ENCODE measurements around the gene DUS2.

Gene DUS2

DNA sequence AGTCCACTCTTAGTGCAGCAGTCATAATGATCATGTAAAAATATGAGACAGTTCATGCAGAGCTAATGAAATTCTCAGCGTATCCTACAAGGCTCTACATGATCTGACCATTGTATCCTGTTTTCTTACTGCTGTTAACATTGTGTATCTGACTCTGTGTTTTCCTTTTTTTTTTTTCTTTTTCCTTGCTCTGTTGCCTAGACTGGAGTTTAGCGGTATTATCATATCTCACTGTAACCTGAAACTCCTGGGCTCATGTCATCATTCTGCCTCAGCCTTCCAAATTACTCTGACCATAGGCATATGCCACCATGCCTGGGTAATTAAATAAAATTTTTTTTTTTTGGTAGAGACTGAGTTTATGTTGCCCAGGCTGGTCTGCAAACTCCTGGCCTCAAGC is 12.1 kb downstream of the DUS2 start:
- H3K4me3 ChIP-seq (ENCODE audit: low read length), result no peak overlapping the region
- TF ChIP-seq, protein P1, sequence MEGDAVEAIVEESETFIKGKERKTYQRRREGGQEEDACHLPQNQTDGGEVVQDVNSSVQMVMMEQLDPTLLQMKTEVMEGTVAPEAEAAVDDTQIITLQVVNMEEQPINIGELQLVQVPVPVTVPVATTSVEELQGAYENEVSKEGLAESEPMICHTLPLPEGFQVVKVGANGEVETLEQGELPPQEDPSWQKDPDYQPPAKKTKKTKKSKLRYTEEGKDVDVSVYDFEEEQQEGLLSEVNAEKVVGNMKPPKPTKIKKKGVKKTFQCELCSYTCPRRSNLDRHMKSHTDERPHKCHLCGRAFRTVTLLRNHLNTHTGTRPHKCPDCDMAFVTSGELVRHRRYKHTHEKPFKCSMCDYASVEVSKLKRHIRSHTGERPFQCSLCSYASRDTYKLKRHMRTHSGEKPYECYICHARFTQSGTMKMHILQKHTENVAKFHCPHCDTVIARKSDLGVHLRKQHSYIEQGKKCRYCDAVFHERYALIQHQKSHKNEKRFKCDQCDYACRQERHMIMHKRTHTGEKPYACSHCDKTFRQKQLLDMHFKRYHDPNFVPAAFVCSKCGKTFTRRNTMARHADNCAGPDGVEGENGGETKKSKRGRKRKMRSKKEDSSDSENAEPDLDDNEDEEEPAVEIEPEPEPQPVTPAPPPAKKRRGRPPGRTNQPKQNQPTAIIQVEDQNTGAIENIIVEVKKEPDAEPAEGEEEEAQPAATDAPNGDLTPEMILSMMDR (conservative IDR thresholded peaks at IDR 0.05; ENCODE audit: low read length), result no peak
- DNase-seq (ENCODE audit: low read depth), result no peak

DNA sequence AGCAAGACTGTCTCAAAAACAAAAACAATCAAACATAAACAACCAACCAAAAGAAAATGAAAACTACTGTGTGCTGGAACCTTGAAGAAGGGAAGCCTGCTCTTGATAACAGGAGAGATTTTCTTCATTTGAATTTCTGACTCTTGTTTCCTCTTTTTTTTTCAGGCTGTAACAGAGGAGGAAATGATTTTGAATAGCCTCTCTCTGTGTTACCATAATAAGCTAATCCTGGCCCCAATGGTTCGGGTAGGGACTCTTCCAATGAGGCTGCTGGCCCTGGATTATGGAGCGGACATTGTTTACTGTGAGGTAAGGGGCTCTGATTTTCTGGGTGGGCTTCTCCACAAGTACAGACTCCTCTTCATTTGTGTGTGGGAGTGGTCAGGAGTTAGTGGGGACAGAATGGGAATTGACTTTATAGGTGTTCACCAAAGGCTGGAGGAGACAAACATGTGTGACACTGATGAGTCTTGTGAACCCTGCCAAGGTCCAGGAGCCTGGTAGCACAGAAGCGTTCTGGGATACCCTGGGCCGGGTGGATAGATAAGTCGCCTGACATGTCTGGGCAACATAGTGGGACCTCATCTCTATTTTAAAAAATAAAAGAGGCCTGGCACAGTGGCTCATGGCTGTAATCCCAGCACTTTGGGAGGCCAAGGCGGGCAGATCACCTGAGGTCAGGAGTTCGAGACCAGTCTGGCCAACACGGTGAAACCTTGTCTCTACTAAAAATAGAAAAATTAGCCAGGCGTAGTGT is 14.9 kb downstream of the DUS2 start:
- no peak for DNase-seq (ENCODE audit: low read depth)
- TF ChIP-seq, protein P1 (conservative IDR thresholded peaks at IDR 0.05; ENCODE audit: low read length), result no peak

DNA sequence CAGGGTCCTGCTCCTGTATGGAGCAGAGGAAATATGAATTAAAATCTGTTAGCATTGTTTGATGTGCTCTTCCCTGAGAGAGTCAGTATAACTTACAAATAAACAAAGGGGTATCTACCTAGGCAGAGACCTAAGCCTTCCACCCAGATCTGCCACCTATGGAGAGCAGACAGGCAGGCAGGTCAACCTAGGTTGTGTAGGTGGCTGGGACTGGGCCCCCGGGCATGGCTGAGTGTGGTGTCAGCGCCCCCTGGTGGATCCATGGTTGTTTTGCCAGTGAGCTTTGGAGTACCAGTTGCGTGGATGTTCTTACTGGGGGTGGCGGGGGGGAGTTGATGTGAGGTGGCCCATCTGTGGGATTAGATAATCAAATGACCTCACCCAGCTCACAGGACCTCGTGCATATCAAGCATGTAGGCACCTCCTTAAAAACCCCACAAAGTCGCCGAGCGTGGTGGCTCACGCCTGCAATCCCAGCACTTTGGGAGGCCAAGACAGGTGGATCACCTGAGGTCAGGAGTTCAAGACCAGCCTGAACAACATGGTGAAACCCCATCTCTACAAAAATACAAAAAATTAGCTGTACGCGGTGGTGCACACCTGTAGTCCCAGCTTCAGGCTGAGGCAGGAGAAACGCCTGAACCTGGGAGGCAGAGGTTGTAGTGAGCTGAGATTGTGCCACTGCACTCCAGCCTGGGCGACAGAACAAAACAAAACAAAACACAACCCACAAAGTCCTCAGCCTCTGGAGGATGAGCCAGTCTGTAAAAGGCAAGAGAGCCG is 17.6 kb downstream of the DUS2 start:
- TF ChIP-seq, protein P1 (conservative IDR thresholded peaks at IDR 0.05; ENCODE audit: low read length), result peak; percentile 83
- DNase-seq (ENCODE audit: low read depth), result peak; percentile 48
- H3K4me3 ChIP-seq (ENCODE audit: low read length), result no peak overlapping the region

More for the DNA sequence above, 14.9 kb downstream of the DUS2 start:
- no peak overlapping the region for H3K4me3 ChIP-seq (ENCODE audit: low read length)

DNA sequence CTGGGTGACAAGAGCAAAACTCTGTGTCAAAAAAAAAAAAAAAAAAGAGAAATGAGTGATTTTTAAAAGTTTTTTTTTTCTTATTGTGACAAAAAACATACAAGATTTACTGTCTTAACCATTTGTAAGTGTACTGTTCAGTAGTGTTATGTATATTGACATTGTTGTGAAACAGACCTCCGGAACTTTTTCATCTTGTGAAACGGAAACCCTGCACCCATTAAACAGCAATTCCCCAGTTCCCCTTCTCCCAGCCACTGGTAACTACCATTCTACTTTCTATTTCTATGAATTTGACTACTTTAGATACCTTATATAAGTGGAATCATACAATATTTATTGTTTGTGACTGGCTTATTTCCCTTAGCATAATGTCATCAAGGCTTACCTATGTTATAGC is 18.7 kb downstream of the DUS2 start:
- DNase-seq (ENCODE audit: low read depth), result no peak
- H3K4me3 ChIP-seq (ENCODE audit: low read length), result no peak overlapping the region
- TF ChIP-seq, protein P1 (conservative IDR thresholded peaks at IDR 0.05; ENCODE audit: low read length), result no peak

DNA sequence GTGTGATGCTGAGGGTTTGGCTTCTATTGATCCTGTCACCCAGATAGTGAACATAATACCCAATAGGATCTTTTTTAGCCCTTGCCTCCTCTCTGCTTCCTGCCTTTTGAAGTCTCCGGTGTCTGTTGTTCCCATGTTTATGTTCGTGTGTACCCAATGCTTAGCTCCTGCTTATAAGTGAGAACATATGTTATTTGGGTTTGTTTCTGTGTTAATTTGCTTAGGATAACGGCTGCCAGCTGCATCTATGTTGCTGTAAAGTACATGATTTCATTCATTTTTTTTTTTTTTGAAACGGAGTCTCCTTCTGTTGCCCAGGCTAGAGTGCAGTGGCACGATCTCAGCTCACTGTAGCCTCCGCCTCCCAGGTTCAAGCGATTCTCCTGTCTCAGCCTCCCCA is 23.0 kb downstream of the DUS2 start:
- DNase-seq (ENCODE audit: low read depth), result no peak
- TF ChIP-seq, protein P1 (conservative IDR thresholded peaks at IDR 0.05; ENCODE audit: low read length), result no peak
- H3K4me3 ChIP-seq (ENCODE audit: low read length), result no peak overlapping the region

DNA sequence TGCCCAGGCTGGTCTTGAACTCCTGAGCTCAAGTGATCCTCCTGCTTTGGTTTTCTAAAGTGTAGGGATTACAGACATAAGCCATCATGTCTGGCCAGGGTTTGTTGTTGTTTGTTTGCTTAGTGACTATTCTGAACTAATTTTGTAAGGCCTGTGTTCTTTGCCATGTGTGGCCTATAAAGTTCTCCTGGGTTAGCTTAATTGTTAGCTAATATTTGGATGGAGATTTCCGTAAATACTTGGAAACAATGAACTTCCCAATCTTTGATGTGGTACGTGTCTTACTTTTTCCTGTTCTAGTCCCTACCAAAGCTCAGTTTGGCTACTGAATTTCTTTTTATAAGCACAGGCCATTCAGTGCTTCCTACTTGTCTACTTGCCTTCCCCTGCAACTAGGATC is 24.9 kb downstream of the DUS2 start:
- TF ChIP-seq, protein P1 (conservative IDR thresholded peaks at IDR 0.05; ENCODE audit: low read length), result no peak
- no peak overlapping the region for H3K4me3 ChIP-seq (ENCODE audit: low read length)
- no peak for DNase-seq (ENCODE audit: low read depth)

DNA sequence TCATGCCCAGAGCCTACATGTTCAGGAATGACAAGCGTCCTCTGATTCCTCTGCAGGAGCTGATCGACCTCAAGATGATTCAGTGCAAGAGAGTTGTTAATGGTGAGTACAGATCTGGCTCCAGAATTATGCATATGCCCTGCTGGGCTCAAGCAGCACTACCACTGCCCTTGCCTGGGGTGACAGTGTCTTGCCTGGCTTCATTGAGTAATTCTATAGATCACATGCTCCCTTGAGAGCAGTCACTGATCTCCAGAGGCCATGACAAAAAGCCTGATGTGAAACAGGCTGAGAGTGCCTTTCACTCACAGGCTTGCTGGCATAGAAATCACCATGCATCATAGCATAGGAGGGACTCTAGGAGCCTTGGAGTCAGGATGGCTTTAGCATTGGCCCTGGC is 26.4 kb downstream of the DUS2 start:
- TF ChIP-seq, protein P1 (conservative IDR thresholded peaks at IDR 0.05; ENCODE audit: low read length), result no peak
- DNase-seq (ENCODE audit: low read depth), result no peak

More for the DNA sequence above, 26.4 kb downstream of the DUS2 start:
- no peak overlapping the region for H3K4me3 ChIP-seq (ENCODE audit: low read length)
